ENCODE data around the gene CCIN. TPM values are rescaled to one million over a fixed set of nuclear protein-coding genes. Genes with fewer than 3 reads are reported as not detected.

The CCIN gene
- total and polyA plus RNA-seq, 2 of the 4 experiments (the other 2 are of a cell fraction): 0.80 to 1.1 TPM

DNA sequence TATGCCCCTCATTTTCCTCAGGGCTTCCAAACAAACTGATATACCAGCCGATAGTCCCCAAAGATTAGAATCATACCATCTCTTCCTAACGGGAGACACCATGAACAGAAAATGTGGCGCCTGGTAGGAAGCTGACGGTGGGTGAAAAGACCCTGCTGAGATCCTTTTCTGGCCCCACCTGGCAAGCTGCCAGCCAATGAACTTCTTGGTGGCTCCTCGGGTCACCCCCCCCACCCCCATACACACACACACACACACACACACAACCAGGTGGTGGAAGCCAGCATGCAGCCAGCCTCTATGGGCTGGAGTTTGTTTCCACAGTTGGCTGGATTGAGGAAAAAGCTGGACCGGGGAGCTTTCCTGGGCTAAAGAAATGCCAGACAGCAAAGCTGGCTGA lies 4.8 kb upstream of the CCIN start:
- 0 out of 2 replicates have a peak overlapping the region, but pooled peaks have one; percentile 79 for H3K4ac ChIP-seq (ENCODE audit: low read depth, low read length)
- no peaks in the 10 kb centered on the region for H3K27me3 ChIP-seq (ENCODE audit: control insufficient read depth, insufficient read depth, low read length)
- WGBS, 2 experiments (ENCODE audit: extremely low coverage in 2 of 2, insufficient read length in 1 of 2): 100% methylated on average over 1 of the region's 6 CpGs; no CpG with 5 or more reads in 1 of the 2 experiments
- in situ Hi-C loops (cut with MboI; ENCODE audit: low sequenced_read_pairs): no loop called here
- H4K20me1 ChIP-seq (ENCODE audit: insufficient read depth, low read length): no peaks in the 10 kb centered on the region
- dilution Hi-C loops (cut with HindIII; ENCODE audit: low sequenced_read_pairs, unreplicated experiment): no loop called here
- POLR2A ChIA-PET (ENCODE audit: unreplicated experiment): interaction anchor here (1.0 kb wide), 1 partner anchor 16 kb away, joined by 3 read pairs; no protein-coding TSS in a partner anchor
- no TSS peak for BruUV-seq (replicated peaks)
- H3K18ac ChIP-seq (ENCODE audit: low read depth, low read length): 0 out of 2 replicates have a peak overlapping the region, but pooled peaks have one; percentile 1
- no peak overlapping the region for H3K4me3 ChIP-seq (ENCODE audit: insufficient read depth, low read depth, low read length)
- H3K4me1 ChIP-seq (ENCODE audit: control insufficient read depth, insufficient read depth, low read length): peaks cover 31% of the 10 kb centered on the region
- H4K5ac ChIP-seq (ENCODE audit: low read depth, low read length): no peak overlapping the region
- H2AK5ac ChIP-seq (ENCODE audit: low read depth, low read length): peak overlapping the region; percentile 18
- peak overlapping the region; percentile 12 for H2AK9ac ChIP-seq (replicated peaks; ENCODE audit: low read depth, low read length, poor library complexity)
- peak overlapping the region; percentile 89; the same call in 1 of the 2 replicates for H2BK120ac ChIP-seq (ENCODE audit: low read depth, low read length)
- no peak overlapping the region for H3K23ac ChIP-seq (ENCODE audit: low read depth, low read length)
- H3K9me1 ChIP-seq (ENCODE audit: insufficient read depth, low read length): peaks cover 32% of the 10 kb centered on the region
- TF ChIP-seq MAZ (IDR thresholded peaks at IDR 0.05; ENCODE audit: borderline replicate concordance, low read depth, low read length) (no peak), FOS (IDR thresholded peaks at IDR 0.05; ENCODE audit: low read depth, low read length) (no peak)
- H3K27ac ChIP-seq (ENCODE audit: insufficient read depth, low read length): 0 out of 2 replicates have a peak overlapping the region, but pooled peaks have one; percentile 3
- H2AFZ ChIP-seq (replicated peaks; ENCODE audit: low read length, poor library complexity): no peak overlapping the region
- H2BK20ac ChIP-seq (ENCODE audit: low read depth, low read length): peak overlapping the region; percentile 7; the same call in 1 of the 2 replicates
- H3K14ac ChIP-seq (replicated peaks; ENCODE audit: low read depth, low read length): no peak overlapping the region; the same call in 1 of the 2 replicates
- peak overlapping the region; percentile 58 for H4K91ac ChIP-seq (ENCODE audit: insufficient read depth, low read depth, low read length)
- H3K56ac ChIP-seq (ENCODE audit: extremely low read depth, insufficient read depth, low read length): no peak overlapping the region
- peaks cover 5% of the 10 kb centered on the region for H3K36me3 ChIP-seq (ENCODE audit: control insufficient read depth, insufficient read depth, low read length)
- peak overlapping the region; percentile 95; the same call in 1 of the 3 replicates for H2BK15ac ChIP-seq (ENCODE audit: low read depth, low read length)
- no peak overlapping the region for H3K4me2 ChIP-seq (ENCODE audit: low read depth, low read length)
- peaks cover 0 to 15% of the 10 kb centered on the region in 2 experiments; a peak in 2 of 4 replicates for H3K79me1 ChIP-seq (ENCODE audit: low read depth in 1 of 2, low read length in 2 of 2)
- no peak for DNase-seq
- H3K9me3 ChIP-seq (ENCODE audit: control insufficient read depth, insufficient read depth, low read length): no peaks in the 10 kb centered on the region
- peak overlapping the region; percentile 78 for H2BK5ac ChIP-seq (ENCODE audit: low read depth, low read length, poor library complexity, severe bottlenecking)
- CTCF ChIA-PET: interaction anchor here (1.1 kb wide), 1 partner anchor 155 kb away, joined by 3 read pairs; no protein-coding TSS in a partner anchor
- no peak for ATAC-seq (ENCODE audit: low read depth)
- H3K9ac ChIP-seq (ENCODE audit: low read depth, low read length): no peak overlapping the region
- H4K8ac ChIP-seq (ENCODE audit: low read depth in 2 of 2, low read length in 2 of 2): peak overlapping the region in 1 of 2 experiments; percentile 1; a peak in 2 of 4 replicates
- intact Hi-C loops (cut with micrococcal nuclease): no loop called here
